ENCODE data around the gene BCAP29. TPM values are rescaled to one million over a fixed set of nuclear protein-coding genes. Genes with fewer than 3 reads are reported as not detected.

Gene BCAP29
- total and polyA plus RNA-seq, 2 donors (not counting 3 experiments of a cell fraction or from before 2014, with no cell fraction given): 122 to 162 TPM

DNA sequence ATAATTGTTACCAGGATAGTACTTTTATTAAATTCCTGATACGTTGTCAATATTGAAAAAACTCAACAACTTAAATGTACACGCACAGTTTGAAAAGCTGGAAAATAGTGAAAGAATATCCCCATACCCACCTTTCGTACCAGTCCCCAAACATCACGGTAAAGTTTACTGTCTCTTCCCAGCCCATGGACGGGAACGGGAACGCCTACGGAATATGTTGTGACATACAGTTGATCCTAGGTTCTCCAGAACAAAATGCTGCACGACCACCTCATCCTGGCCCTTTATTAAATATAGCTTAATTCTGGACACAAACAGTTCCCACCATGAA is 527 bp upstream of the BCAP29 start:
- Histone ChIP-seq H2AFZ (ENCODE audit: low read depth, low read length) (peak overlapping the region; percentile 61), H3K79me2 (ENCODE audit: control insufficient read depth, insufficient read depth, low read length) (peaks cover 51% of the 10 kb centered on the region), H3K4me2 (ENCODE audit: insufficient read depth, low read length) (peak overlapping the region; percentile 92), H3K9ac (replicated peaks; ENCODE audit: extremely low read depth, insufficient read depth, low read length) (peak overlapping the region; percentile 98), H3K9me3 (replicated peaks; ENCODE audit: control insufficient read depth, insufficient read depth, low read length) (no peaks in the 10 kb centered on the region), H3K27me3 (ENCODE audit: control insufficient read depth in 2 of 2, insufficient read depth in 2 of 2, low read length in 2 of 2) (no peaks in the 10 kb centered on the region), H3K36me3 (ENCODE audit: control insufficient read depth in 2 of 2, extremely low read depth in 1 of 2, insufficient read depth in 2 of 2, low read length in 2 of 2) (peaks cover 0 to 4% of the 10 kb centered on the region in 2 experiments), H3K4me1 (ENCODE audit: control insufficient read depth, extremely low read depth, insufficient read depth, low read length) (peaks cover 24% of the 10 kb centered on the region), H3K4me3 (replicated peaks in 1 of 3; ENCODE audit: insufficient read depth in 1 of 3, low read depth in 1 of 3, low read length in 3 of 3) (peak overlapping the region; percentile 74 to 99 (median 99)), H4K20me1 (replicated peaks; ENCODE audit: control insufficient read depth, extremely low read depth, insufficient read depth, low read length) (no peaks in the 10 kb centered on the region), H3K9me1 (replicated peaks; ENCODE audit: control insufficient read depth, extremely low read depth, insufficient read depth, low read length) (no peaks in the 10 kb centered on the region), H3K27ac (ENCODE audit: insufficient read depth, low read depth, low read length) (peak overlapping the region; percentile 95)
- POLR2A ChIA-PET: interaction anchor here (0.7 kb wide), 1 partner anchor 17 kb away, joined by 3 read pairs; no protein-coding TSS in a partner anchor
- TF ChIP-seq, protein P1, sequence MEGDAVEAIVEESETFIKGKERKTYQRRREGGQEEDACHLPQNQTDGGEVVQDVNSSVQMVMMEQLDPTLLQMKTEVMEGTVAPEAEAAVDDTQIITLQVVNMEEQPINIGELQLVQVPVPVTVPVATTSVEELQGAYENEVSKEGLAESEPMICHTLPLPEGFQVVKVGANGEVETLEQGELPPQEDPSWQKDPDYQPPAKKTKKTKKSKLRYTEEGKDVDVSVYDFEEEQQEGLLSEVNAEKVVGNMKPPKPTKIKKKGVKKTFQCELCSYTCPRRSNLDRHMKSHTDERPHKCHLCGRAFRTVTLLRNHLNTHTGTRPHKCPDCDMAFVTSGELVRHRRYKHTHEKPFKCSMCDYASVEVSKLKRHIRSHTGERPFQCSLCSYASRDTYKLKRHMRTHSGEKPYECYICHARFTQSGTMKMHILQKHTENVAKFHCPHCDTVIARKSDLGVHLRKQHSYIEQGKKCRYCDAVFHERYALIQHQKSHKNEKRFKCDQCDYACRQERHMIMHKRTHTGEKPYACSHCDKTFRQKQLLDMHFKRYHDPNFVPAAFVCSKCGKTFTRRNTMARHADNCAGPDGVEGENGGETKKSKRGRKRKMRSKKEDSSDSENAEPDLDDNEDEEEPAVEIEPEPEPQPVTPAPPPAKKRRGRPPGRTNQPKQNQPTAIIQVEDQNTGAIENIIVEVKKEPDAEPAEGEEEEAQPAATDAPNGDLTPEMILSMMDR (IDR thresholded peaks at IDR 0.05; ENCODE audit: extremely low read depth in 1 of 2, insufficient read depth in 1 of 2, low read depth in 1 of 2, low read length in 2 of 2): no peak
- TF ChIP-seq EZH2 (IDR thresholded peaks at IDR 0.05; ENCODE audit: borderline replicate concordance, low read depth, low read length, severe bottlenecking) (no peak), FOS (IDR thresholded peaks at IDR 0.05; ENCODE audit: borderline replicate concordance, insufficient read depth, low read length) (no peak)
- DNase-seq (ENCODE audit: low read depth, low spot score) (no peak), FAIRE-seq (peak; percentile 54)
- dilution Hi-C loops (cut with MboI; ENCODE audit: extremely low pct_ligation_motif_present, low sequenced_read_pairs) (no loop called here), intact Hi-C loops (cut with micrococcal nuclease) (loop anchor here (1.0 kb wide), 1 partner anchor 14 kb away; no protein-coding TSS in a partner anchor)
- CTCF ChIA-PET: interaction anchor here (1.2 kb wide), 1 partner anchor 164 kb away, joined by 3 read pairs; the partner anchor contains the start of gene CBLL1
- TSS peak; percentile 73 for BruUV-seq (replicated peaks)

GRCh38 chr7:107580716-107581383 is 804 bp downstream of the BCAP29 start:
- no peak overlapping the region for H2AFZ ChIP-seq (ENCODE audit: low read depth, low read length)
- TF ChIP-seq POLR2AphosphoS5 (IDR thresholded peaks at IDR 0.05; ENCODE audit: insufficient read depth, low read depth, low read length) (no peak), JUN (IDR thresholded peaks at IDR 0.05; ENCODE audit: borderline replicate concordance, insufficient read depth, insufficient read length, low read depth) (no peak), GATA2 (IDR thresholded peaks at IDR 0.05; ENCODE audit: insufficient read depth, insufficient read length, low read depth, low read length) (no peak), POLR2A (IDR thresholded peaks at IDR 0.05; ENCODE audit: low read depth, low read length) (no peak), FOS (IDR thresholded peaks at IDR 0.05; ENCODE audit: borderline replicate concordance, insufficient read depth, low read length) (no peak), EZH2 (IDR thresholded peaks at IDR 0.05; ENCODE audit: borderline replicate concordance, low read depth, low read length, severe bottlenecking) (no peak), MYC (IDR thresholded peaks at IDR 0.05; ENCODE audit: low read depth, low read length) (no peak)
- TF ChIP-seq, protein P2, sequence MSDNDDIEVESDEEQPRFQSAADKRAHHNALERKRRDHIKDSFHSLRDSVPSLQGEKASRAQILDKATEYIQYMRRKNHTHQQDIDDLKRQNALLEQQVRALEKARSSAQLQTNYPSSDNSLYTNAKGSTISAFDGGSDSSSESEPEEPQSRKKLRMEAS (IDR thresholded peaks at IDR 0.05; ENCODE audit: insufficient read depth, insufficient read length): no peak
- TF ChIP-seq, protein P1 (IDR thresholded peaks at IDR 0.05; ENCODE audit: extremely low read depth in 1 of 2, insufficient read depth in 1 of 2, low read depth in 1 of 2, low read length in 2 of 2): no peak
- BruUV-seq (replicated peaks): TSS peak; percentile 54
- peaks cover 3% of the 10 kb centered on the region for H3K9me1 ChIP-seq (replicated peaks; ENCODE audit: control insufficient read depth, extremely low read depth, insufficient read depth, low read length)
- FAIRE-seq: no peak
- peak overlapping the region; percentile 98 for H3K9ac ChIP-seq (replicated peaks; ENCODE audit: extremely low read depth, insufficient read depth, low read length)
- peak overlapping the region; percentile 95 for H3K27ac ChIP-seq (ENCODE audit: insufficient read depth, low read depth, low read length)
- POLR2A ChIA-PET: interaction anchor here (0.7 to 1.1 kb wide), 2 partner anchors 14 to 16 kb away, joined by 3 to 6 read pairs; no protein-coding TSS in a partner anchor
- no peaks in the 10 kb centered on the region for H3K27me3 ChIP-seq (ENCODE audit: control insufficient read depth in 2 of 2, insufficient read depth in 2 of 2, low read length in 2 of 2)
- intact Hi-C loops (cut with micrococcal nuclease): loop anchor here (1.0 kb wide), 2 partner anchors 14 to 144 kb away; no protein-coding TSS in a partner anchor
- CTCF ChIA-PET: interaction anchor here (0.8 to 3.4 kb wide), 7 partner anchors 11 to 81 kb away, joined by 3 to 20 read pairs (median 4); no protein-coding TSS in a partner anchor
- dilution Hi-C loops (cut with MboI; ENCODE audit: extremely low pct_ligation_motif_present, low sequenced_read_pairs): no loop called here
- H3K4me3 ChIP-seq (replicated peaks in 1 of 3; ENCODE audit: insufficient read depth in 1 of 3, low read depth in 1 of 3, low read length in 3 of 3): peak overlapping the region; percentile 74 to 99 (median 99)
- no peaks in the 10 kb centered on the region for H3K9me3 ChIP-seq (replicated peaks; ENCODE audit: control insufficient read depth, insufficient read depth, low read length)
- H4K20me1 ChIP-seq (replicated peaks; ENCODE audit: control insufficient read depth, extremely low read depth, insufficient read depth, low read length): no peaks in the 10 kb centered on the region
- H3K36me3 ChIP-seq (ENCODE audit: control insufficient read depth in 2 of 2, extremely low read depth in 1 of 2, insufficient read depth in 2 of 2, low read length in 2 of 2): peaks cover 2 to 14% of the 10 kb centered on the region in 2 experiments
- no peak for DNase-seq (ENCODE audit: low read depth, low spot score)
- peak overlapping the region; percentile 99 for H3K4me2 ChIP-seq (ENCODE audit: insufficient read depth, low read length)
- H3K79me2 ChIP-seq (ENCODE audit: control insufficient read depth, insufficient read depth, low read length): peaks cover 63% of the 10 kb centered on the region
- H3K4me1 ChIP-seq (ENCODE audit: control insufficient read depth, extremely low read depth, insufficient read depth, low read length): peaks cover 24% of the 10 kb centered on the region

Data from endothelial cell of umbilical vein (primary cell).